GM19397 (cell line): ENCODE measurements around the gene ASB4.
"Not testable (repeated sequence)": the region's sequence is repeated elsewhere in the genome, so short reads cannot be mapped to it uniquely, and the experiment has no call there.

Experiments
- ATAC-seq: cut with Tn5 transposase; IDR thresholded peaks from one replicate; pipeline ENCODE4 v1.9.1; 2021; ENCODE audit warnings: mild to moderate bottlenecking, moderate library complexity; ENCODE audit not compliant: unreplicated experiment

The ASB4 gene, protein sequence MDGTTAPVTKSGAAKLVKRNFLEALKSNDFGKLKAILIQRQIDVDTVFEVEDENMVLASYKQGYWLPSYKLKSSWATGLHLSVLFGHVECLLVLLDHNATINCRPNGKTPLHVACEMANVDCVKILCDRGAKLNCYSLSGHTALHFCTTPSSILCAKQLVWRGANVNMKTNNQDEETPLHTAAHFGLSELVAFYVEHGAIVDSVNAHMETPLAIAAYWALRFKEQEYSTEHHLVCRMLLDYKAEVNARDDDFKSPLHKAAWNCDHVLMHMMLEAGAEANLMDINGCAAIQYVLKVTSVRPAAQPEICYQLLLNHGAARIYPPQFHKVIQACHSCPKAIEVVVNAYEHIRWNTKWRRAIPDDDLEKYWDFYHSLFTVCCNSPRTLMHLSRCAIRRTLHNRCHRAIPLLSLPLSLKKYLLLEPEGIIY

DNA sequence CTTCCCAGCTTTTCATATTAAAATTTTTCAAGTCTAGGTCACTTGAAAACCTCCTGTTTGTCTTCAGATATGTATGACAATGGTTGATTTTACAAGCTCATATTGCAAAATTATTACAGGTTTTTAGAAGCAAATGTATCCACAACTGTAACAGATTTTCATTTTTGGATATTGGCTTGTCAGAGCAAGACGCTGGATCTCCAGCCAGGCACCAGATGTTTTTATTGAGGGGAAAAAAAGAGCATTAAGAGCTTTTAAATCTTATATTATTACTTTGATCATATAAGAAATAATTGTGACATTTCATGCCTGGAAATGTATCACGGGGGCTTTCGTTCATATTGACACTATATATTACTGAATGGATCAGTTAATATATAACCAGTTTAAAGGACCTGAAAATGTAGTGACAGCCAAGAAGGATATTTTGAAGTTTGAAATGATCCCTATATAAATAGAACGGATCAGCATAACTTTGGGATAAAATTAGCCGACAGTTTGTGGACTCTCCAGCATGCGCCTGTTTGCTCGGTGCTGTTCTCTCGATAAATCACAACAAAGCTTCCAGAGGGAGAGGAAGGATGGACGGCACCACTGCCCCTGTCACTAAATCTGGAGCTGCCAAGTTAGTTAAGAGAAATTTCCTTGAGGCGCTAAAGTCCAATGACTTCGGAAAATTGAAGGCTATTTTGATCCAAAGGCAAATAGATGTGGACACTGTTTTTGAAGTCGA is at the start of gene ASB4:
Gene ASB4, plus strand, starts transcription at position 553 of the 733 bp plus-strand sequence. Its CDS starts 29 bp downstream, at position 582.
- no peak for ATAC-seq

DNA sequence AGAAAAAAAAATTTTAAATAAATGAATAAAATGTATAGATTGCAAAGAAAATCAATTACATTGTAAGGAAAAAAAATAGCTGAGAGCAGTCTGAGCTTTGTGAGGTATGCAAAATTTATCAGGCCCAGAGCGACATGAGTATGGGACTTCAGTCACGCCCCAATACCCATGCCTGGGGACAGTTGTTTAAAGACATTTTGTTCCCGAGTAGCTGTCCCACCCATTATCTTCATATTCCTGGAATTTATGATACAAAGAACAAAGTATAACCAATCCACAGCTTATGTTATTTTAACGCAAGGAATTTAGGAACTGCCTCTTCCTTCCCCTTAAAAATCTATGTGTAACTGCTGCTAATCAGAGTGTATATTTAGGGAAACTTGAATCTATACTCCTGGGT is 49.3 kb upstream of the ASB4 start:
- no peak for ATAC-seq

DNA sequence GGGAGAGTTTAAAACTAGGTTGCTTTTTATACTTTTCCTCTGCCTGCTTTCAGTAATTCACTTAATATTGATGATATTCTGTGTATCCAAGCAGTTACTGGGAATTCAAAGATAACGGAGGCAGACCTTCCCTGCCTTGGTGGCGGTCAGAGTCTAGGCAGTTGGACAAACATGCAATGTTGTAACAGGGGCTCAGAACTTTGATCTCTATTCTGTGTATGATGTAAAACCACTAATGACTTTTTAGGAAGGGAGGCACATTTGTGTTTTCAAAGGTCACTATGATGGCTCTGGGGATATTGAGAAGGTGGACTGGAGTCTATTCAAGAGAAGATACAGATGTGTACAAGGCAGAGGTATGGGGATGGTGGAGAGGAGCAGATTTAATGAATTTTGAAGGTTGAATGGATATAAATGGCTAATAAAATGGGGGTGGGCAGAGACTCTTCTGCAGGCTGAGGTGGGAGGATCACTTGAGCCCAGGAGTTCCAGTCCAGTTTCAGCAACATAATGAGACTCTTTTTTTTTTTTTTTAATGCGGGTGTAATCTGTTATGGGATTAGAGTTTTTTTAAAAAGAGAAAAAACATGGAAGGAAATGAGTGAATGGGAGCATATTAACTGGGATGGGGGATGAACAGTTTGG is 45.2 kb upstream of the ASB4 start:
- ATAC-seq = no peak

DNA sequence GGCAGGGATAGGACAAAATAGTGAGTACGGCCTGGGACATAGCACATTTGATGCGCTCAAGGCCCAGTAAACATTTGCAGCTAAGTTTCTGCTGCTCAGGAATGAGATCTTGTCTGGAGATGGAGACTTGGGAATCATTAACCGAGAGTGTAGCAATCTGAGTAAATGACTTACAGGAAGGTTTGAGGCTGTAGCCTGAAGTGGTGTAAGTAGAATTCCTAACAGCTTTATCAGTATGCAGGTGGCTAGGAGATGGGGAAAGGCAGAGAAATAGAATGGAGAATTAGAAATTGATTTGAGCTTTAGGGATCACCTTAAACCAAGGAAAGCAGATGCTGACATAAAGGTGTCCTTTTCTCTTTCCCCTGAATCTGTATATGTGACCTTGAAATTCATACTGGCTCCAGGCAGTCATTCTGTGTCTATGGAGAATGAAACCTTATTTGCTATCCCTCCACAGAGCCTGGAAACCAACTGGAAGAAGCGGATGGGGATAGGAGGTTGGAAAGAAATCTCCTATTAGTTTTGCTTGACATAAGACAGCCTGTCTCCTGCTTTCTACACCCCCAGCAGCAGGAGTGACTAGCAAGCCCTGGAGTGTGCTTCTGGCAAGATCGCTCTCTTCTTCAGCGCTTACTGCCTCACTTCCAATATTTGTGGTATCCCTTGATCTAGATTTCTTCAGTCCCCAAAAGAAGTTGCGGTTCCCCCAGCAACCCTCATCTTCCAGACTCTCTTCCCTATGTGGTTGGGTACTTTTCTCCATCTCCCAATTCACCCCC is 44.5 kb upstream of the ASB4 start:
- no peak for ATAC-seq

DNA sequence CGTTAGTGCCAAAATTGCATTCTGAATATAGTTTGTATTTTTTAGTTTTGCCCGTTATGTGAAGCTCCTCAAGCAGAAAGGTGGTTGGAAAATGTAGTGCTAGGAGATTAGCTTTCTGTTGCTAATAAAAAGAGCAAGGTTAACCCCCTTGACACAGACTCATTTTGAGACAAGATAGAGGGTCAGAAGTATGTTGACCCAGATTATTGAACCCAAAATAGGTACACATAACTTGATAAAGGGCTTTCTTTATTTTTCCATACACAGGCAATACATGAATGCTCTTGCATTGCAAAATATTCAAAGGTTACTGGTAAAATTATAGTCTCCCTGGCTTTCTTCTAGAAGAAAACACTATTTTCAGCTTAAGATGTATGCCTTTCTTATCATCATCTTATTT is 40.9 kb upstream of the ASB4 start:
- ATAC-seq = no peak

DNA sequence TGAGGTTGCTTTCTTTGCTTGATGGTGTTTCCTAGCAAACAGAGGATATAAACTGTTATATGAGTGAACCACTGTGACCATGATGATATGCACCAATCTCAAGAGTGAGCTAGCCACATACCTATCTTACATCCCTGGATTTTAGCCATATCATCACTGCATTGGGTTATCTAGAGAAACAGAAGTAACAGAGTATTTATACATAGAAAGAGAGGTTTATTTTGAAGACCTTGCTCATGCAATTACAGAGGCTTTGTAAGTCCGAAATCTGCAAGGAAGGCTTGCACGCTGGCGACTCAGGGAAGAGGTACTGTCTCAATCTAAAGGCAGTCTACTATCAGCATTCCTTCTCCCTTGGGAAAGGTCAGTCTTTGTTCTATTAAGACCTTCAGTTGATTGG is 39.1 kb upstream of the ASB4 start:
- no peak for ATAC-seq

DNA sequence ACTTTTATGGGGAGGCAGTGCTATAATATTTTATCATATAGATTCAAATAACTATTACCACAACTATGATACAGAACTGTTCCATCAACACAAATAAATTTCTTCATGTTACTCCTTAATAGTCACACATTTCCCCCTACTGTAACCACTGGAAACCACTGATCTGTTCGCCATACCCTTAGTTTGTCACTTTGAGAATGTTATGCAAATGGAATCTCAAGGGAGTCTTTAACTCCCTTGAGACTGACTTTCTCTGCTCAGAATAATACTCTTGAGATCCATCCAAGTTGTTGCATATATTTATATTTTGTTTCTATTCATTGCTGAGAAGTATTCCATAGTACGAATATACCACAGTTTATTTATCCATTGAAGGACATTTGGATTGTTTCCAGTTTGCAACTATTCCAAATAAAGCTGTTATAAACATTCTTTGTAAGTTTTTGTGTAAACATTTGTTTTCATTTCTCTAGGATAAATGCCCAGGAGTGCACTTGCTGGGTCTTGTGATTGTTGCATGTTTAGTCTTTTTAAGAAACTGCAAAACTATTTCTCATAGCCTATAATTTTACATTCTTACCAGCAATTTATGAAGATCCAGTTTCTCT is 31.2 kb upstream of the ASB4 start:
- ATAC-seq = peak; percentile 61

DNA sequence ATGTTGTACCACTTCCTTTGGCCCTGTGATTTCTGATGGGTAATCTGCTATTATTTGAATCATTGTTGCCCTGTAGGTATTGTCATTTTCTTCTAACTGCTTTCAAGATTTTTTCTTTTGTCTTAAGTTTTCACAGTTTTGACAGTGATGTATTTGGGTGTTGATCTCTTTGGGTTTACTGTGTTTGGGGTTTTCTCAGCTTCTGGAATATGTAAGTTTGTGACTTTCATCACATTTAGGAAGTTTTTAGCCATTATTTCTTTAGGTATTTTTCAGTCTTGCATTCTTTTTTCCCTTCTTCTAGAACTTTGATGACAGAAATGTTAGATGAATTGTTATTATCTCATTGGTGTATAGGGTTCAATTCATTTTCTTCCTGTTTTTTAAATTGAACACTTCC is 27.8 kb upstream of the ASB4 start:
- ATAC-seq = no peak

DNA sequence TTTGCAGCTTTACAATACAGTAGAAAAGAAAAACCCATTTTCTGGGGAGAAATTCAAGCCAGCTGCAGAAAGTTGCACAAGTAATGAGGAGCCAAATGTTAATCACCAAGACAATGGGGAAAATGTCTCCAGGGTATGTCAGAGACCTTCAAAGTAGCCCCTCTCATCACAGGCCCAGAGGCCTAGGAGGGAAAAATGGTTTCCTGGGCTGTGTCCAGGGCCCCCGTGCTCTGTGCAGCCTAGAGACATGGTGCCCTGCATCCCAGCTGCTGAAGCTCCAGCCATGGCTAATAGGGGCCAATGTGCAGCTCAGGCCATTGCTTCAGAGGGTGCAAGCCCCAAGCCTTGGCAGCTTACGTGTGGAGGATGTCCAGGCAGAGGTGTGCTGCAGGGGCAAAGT is 25.1 kb upstream of the ASB4 start:
- ATAC-seq = not testable (repeated sequence)

DNA sequence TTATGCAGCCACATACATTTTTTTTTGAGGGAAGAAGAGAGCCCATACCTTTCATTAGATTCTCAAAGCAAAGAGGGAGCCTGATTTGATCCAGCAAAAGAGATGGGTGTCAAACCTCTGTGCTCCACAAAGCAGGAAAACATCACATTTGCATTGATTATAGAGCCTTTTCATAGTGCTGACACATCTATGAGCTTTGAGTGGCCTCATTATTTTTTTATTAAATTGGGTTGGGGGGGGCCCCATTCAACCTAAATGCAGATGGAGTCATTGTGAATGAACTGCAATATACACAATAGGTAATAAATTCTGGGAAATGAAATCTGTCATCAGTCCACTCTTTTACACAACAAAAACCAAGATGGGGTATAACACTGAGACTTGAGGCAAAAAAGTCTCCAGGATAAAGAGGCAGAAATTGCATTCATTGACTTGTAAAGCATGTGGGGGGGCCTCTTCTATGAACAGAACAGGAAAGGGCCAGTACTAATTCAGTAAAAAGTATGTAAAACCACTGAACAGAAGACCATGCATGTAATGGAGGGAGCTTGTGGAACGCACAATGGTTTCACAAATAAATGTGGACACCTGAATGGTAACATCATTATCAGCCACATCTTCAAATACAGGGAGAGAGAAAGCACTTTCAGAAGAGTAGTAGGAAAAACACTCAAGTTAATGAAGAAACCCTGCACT is 17.7 kb upstream of the ASB4 start:
- no peak for ATAC-seq

DNA sequence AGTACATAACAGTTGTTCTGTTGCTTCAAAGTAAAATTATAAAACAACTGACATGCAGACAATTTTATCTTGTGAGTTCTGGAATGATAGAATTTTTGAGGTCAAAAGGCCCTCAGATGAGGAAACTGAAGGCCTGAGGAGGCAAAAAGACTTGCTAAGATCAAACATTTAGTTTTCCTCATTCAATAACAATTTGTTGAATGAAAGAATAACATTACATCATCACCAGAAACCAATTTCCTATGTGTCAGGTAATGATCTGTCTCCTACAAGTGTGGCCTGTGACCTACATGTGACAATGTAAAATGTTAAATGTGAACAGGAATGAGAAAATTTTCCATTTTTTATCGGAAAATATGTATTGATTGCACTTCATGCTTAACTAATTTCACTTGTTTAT is 16.6 kb upstream of the ASB4 start:
- ATAC-seq = no peak

DNA sequence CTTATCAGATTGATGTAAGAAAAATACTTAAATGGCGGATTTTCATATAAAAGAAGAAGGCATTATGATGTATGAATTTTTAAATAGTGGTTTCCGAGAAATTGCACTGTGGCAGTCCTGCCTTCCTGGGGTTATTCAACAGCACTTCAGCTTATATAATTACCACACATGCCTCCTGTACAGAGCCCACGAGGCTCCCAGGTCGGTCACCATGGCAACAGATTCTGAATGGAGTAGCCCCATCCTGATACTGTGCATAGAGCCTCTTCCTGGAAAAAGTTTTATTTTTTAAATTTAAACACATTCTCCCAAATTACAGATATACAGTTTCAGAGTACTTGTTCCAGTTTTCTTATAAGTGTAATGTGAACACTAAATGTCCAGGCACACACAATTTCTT is 15.9 kb upstream of the ASB4 start:
- no peak for ATAC-seq

DNA sequence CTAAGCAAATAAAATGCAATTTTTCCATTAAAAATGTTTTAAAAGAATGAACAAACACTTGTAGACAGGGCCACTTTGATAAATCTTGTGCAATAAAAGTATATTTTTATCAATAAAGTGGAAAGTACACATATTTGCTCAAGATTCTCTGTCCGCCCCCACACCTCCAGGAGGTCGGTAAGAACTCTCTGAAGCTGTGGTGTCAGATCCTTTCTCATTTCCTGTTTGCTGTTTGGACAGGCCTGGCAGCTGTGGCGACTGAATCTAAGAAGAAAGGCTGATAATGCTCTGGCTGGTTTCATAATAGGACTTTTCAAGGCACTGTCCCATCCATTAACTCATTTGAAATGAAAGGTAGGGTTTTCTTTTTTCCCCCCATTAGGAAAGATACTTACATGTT is 15.3 kb upstream of the ASB4 start:
- peak; percentile 93 for ATAC-seq

DNA sequence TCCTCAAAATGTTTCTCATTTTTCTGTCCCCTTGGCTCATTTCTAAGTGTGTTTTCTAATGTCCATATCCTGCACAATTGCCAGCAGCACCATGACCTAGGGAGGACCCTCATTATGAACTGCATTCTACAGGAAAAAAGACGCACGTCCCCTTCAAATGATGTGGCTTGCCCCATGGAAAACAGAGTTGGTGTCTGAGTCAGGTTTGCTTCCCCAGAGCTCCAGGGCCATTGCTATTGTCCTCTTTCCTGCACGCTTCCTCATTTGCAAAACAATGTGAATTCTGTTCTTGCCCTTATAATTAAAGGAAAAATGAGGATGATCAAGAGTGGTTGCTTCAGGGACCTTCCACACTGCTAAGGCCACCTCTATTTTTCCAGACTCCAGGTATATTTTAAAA is 14.7 kb upstream of the ASB4 start:
- ATAC-seq = no peak

DNA sequence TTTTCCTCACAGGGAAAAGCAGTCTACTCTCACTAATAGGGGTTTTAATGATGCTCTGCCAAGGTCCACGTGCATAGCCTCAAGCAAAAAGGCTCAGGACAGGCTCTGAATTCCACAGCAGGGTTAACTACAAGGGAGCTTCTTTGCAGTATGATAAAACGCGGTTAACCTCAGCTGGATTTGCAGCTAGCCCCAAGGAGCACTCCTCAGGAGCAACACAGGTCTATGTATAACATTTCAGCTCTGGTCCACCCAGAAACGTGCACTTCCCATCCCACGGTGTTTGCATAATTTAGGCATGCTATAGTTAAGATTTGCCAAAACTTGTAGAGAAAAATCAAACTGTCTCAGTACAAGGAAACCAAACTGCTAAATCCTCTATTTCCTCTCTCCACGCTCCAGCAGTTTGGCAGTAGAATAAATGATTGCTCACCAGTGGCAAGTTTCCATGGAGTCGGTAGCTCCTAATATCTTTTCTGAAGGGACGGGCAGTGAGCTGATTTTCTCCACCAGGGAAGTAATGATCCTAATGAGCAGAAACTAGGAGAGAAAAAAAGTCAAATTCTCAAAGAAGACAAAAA is 13.1 kb upstream of the ASB4 start:
- ATAC-seq = no peak

DNA sequence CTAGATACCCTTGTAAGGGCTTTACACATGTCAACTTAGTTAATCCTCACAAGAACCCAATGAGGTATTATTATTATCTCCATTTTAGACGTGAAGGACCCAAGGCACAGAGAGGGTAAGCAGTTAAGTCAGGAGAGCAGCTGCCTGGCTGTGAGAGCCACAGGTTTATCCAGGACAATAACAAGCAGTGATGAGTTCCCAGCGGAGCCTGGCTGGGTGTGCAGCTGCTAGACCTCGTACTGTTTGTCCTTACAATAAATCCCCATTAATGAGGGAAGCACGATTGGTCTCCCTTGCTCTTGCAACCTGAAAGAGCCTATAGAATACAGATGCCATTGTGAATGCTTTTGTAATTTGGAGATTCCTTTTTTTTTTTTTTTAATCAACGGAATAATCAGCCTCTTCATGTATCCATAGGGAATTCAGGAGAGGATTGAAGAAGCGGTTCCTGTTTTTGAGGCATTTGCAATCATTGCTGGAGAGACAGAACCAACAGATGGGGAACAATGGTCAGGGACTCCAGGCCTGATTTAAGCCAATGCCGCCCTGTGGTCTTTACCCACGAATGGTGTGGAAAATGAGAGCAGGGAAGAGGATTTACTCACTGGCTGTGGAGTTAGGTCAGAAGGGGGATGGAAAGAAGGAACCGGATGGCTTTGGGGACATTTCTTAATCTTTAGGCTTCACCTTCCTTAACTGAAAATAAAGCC is 12.3 kb upstream of the ASB4 start:
- no peak for ATAC-seq

DNA sequence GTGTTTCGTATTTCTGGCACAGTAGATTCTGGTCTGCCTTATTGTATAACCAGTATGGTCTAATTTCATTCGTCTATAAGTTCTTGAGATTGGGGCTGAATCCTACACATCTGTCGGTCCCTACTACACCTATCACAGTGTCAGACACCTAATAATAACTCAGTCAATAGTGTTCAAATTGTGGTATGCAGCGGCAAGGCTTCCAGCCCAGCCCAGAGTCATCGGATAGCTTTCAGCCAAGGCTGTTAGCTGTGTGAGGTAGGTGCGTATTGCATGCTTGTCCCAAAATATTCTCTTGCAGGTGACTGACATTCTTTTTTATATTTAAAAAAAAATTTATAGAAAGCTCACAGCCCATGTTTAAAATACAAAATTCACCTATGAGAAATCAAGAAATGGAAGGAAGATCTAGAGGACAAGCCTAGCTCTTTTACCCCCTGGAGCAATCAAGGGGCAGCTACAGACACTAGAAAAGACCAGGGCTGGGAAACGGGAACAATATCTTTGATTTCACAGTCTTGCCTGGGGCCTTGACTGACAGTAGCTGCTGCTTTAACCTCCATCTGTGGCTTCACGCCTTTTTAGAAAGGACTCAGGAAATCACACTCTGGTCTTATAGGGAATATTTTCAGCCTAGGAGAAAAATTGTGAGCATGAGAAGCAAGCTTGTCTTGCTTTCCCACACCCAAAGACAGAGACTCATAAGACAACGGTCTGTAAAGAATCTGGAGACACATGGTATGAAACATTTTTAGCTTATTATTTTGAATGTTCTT is 9.5 kb upstream of the ASB4 start:
- ATAC-seq = no peak

DNA sequence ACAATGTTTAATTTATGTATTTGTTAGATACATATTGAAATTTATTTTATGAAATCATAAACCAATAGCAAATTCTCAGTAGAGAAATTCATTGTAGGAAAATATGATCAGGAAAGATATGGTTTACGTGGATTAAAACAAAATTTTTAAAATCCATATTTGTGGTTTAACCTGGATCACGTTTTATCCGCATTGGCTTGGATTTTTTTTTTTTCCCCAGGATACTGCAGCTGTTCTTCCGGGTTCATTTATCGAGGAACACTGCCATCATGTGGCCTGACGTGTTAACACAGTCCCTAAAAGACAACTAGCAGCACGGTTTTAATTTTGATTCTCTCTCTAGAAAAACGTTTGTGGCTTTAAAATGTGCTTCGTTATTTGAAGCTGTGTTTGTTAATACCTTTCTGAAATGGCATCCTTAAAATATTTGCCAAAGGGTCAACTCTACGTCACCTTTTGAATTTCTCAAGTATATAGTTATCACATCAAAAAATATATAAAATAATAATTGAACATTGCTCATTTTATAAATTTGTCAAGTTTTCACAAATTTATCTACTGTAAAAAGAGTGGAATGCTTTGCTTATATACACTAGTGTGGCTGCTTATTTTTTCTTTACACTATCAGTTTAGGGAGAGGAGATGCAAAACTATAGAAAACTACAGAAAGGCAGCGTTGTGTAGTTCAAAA is 8.7 kb upstream of the ASB4 start:
- ATAC-seq = no peak
